ENCODE results near the gene DAPK1.

DAPK1 gene

GRCh38 chr9:87603854-87604490 is 106.3 kb downstream of the DAPK1 start:
- TF ChIP-seq ZC3H10 (CRISPR knock-in tag; IDR thresholded peaks at IDR 0.05) (no peak), POU6F1 (CRISPR knock-in tag; IDR thresholded peaks at IDR 0.05; ENCODE audit: borderline replicate concordance, low read depth) (no peak), OSR1 (CRISPR knock-in tag; IDR thresholded peaks at IDR 0.05) (no peak), ISL1 (CRISPR knock-in tag; IDR thresholded peaks at IDR 0.05) (no peak), ZNF565 (CRISPR knock-in tag; conservative IDR thresholded peaks at IDR 0.05; ENCODE audit: low read depth) (no peak), CSRNP3 (CRISPR knock-in tag; IDR thresholded peaks at IDR 0.05) (no peak), SNAI2 (CRISPR knock-in tag; IDR thresholded peaks at IDR 0.05) (no peak), ZNF70 (CRISPR knock-in tag; IDR thresholded peaks at IDR 0.05) (no peak), ARNTL (CRISPR knock-in tag; IDR thresholded peaks at IDR 0.05; ENCODE audit: borderline replicate concordance, low read depth) (no peak), BACH2 (CRISPR knock-in tag; IDR thresholded peaks at IDR 0.05; ENCODE audit: borderline replicate concordance) (no peak), ZFP30 (CRISPR knock-in tag; IDR thresholded peaks at IDR 0.05) (no peak), CSDC2 (CRISPR knock-in tag; IDR thresholded peaks at IDR 0.05) (no peak), CREB5 (CRISPR knock-in tag; IDR thresholded peaks at IDR 0.05; ENCODE audit: low read depth) (no peak), ZFP3 (CRISPR knock-in tag; IDR thresholded peaks at IDR 0.05) (no peak)
- ATAC-seq, result no peak

- no peak for ATAC-seq
- TF ChIP-seq TOX (CRISPR knock-in tag; IDR thresholded peaks at IDR 0.05; ENCODE audit: borderline replicate concordance) (no peak), CSDC2 (CRISPR knock-in tag; IDR thresholded peaks at IDR 0.05) (no peak), POU6F1 (CRISPR knock-in tag; IDR thresholded peaks at IDR 0.05; ENCODE audit: borderline replicate concordance, low read depth) (no peak), ZFP30 (CRISPR knock-in tag; IDR thresholded peaks at IDR 0.05) (no peak), RARB (CRISPR knock-in tag; IDR thresholded peaks at IDR 0.05) (no peak), ZNF70 (CRISPR knock-in tag; IDR thresholded peaks at IDR 0.05) (no peak), ZNF8 (CRISPR knock-in tag; IDR thresholded peaks at IDR 0.05) (no peak), OSR1 (CRISPR knock-in tag; IDR thresholded peaks at IDR 0.05) (no peak), SNAI2 (CRISPR knock-in tag; IDR thresholded peaks at IDR 0.05) (no peak)
Observed at GRCh38 chr9:87604886-87605588, 107.4 kb downstream of the DAPK1 start.

- TF ChIP-seq ZNF70 (CRISPR knock-in tag; IDR thresholded peaks at IDR 0.05), result no peak
- no peak for TF ChIP-seq CREB5 (CRISPR knock-in tag; IDR thresholded peaks at IDR 0.05; ENCODE audit: low read depth)
- no peak for TF ChIP-seq CSRNP3 (CRISPR knock-in tag; IDR thresholded peaks at IDR 0.05)
- TF ChIP-seq BACH2 (CRISPR knock-in tag; IDR thresholded peaks at IDR 0.05; ENCODE audit: borderline replicate concordance), result no peak
- no peak for ATAC-seq
Observed at GRCh38 chr9:87605676-87606075, 108.0 kb downstream of the DAPK1 start.

Data from SK-N-SH treated with all-trans-retinoic acid at 6 μM for 48 hours (cell line).